Calu3 (cell line): ENCODE measurements around the gene TGFBRAP1. TPM values are rescaled to one million over a fixed set of nuclear protein-coding genes. Genes with fewer than 3 reads are reported as not detected.

ENCODE experiments used
- BruUV-seq: library from RNA; stranded (reverse); fragments of 400-500 nt; replicated peaks from 2 replicates; lab custom pipeline; 2021; lab: Mats Ljungman, UMichigan
- CTCF ChIA-PET: fragments of 300-600 bp; sonication (Branson Sonifier 250); formaldehyde crosslinking; loops from one replicate; lab custom pipeline; 2022; ENCODE audit warnings: antibody characterized with exemption; lab: Charles Lee
- DNase-seq: peaks from one replicate; pipeline ENCODE4 v3.0.0; 2022
- H3K27ac Mint-ChIP-seq: one replicate; pipeline ENCODE4 v1.8.0; 2022; ENCODE audit warnings: mixed read lengths; ENCODE audit not compliant: unreplicated experiment
- H3K27me3 Mint-ChIP-seq: one replicate; pipeline ENCODE4 v1.8.0; 2022; ENCODE audit warnings: mixed read lengths; ENCODE audit not compliant: unreplicated experiment
- H3K36me3 Mint-ChIP-seq: one replicate; pipeline ENCODE4 v1.8.0; 2022; ENCODE audit warnings: mild to moderate bottlenecking, moderate library complexity, mixed read lengths; ENCODE audit not compliant: insufficient read depth, unreplicated experiment
- H3K4me1 Mint-ChIP-seq: one replicate; pipeline ENCODE4 v1.8.0; 2022; ENCODE audit warnings: mild to moderate bottlenecking, low read depth, mixed read lengths; ENCODE audit not compliant: unreplicated experiment
- H3K4me3 Mint-ChIP-seq: one replicate; pipeline ENCODE4 v1.8.0; 2022; ENCODE audit warnings: mild to moderate bottlenecking, low read depth, moderate library complexity, mixed read lengths; ENCODE audit not compliant: unreplicated experiment
- H3K9me3 Mint-ChIP-seq: one replicate; pipeline ENCODE4 v1.8.0; 2022; ENCODE audit warnings: low read depth, mixed read lengths; ENCODE audit not compliant: unreplicated experiment
- intact Hi-C: fragments of 100-400 bp; cut with micrococcal nuclease; formaldehyde crosslinking; loops from one replicate; pipeline ENCODE4 v1.10.0; 2022; ENCODE audit not compliant: unreplicated experiment
- total RNA-seq: library from RNA; stranded (reverse); gene quantifications from 2 replicates; pipeline ENCODE4 v1.2.3, GENCODE V29; 2022
- TF ChIP-seq, protein P1 (sequence below): fragments of 200-600 bp; IDR thresholded peaks from one replicate; pipeline ENCODE4 v1.8.0; 2022; ENCODE audit warnings: antibody characterized with exemption; ENCODE audit not compliant: unreplicated experiment

TGFBRAP1 gene
- total RNA-seq, 1 experiment from 2014 or later: 24.3 TPM

DNA sequence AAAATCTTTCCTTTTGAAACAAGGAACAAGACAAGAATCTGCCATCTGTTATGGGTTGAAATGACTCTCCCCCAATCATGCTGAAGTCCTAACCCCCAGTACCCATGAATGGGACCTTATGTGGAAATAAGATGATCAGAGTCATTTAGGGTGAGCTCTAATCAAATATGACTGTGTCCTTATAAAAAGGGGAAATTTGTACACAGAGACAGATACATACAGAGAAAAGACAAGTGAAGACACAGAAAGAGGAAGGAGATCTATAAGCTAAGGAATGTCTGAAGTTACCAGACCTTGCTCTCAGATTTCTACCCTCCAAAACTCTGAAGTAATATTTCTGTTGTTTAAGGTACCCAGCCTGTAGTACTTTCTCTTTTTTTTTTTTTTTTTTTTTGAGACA lies 15.7 kb downstream of the TGFBRAP1 start:
- intact Hi-C loops: no loop called here
- Mint-ChIP-seq H3K27me3 (no peaks in the 10 kb centered on the region), H3K9me3 (no peaks in the 10 kb centered on the region), H3K4me3 (no peak overlapping the region), H3K36me3 (no peaks in the 10 kb centered on the region), H3K27ac (no peak overlapping the region), H3K4me1 (no peaks in the 10 kb centered on the region)
- no TSS peak for BruUV-seq
- CTCF ChIA-PET: interaction anchor here (0.6 to 0.7 kb wide), 2 partner anchors 335 to 401 kb away, joined by 3 to 5 read pairs; no protein-coding TSS in a partner anchor
- DNase-seq: no peak
- TF ChIP-seq, protein P1, sequence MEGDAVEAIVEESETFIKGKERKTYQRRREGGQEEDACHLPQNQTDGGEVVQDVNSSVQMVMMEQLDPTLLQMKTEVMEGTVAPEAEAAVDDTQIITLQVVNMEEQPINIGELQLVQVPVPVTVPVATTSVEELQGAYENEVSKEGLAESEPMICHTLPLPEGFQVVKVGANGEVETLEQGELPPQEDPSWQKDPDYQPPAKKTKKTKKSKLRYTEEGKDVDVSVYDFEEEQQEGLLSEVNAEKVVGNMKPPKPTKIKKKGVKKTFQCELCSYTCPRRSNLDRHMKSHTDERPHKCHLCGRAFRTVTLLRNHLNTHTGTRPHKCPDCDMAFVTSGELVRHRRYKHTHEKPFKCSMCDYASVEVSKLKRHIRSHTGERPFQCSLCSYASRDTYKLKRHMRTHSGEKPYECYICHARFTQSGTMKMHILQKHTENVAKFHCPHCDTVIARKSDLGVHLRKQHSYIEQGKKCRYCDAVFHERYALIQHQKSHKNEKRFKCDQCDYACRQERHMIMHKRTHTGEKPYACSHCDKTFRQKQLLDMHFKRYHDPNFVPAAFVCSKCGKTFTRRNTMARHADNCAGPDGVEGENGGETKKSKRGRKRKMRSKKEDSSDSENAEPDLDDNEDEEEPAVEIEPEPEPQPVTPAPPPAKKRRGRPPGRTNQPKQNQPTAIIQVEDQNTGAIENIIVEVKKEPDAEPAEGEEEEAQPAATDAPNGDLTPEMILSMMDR: no peak

DNA sequence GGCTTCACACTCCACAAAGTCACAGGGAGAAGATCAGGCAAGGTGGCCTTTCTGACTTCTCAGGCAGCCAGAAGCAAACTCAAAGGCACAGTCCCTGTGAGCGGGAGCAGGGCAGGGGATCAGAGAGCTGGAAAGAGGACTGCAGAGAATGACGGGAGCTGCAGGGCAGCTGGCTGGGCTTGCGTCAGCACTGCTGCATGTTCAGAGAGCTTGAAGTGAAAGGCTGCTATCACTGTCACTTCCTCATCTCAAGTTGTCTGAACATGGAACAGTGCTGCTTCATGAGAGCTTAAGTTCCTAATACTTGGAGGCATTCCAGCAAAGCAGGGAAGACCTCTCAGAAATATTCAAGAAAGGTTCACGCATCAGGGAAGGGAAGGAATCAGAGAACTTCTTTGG lies 20.4 kb downstream of the TGFBRAP1 start:
- no peak for DNase-seq
- intact Hi-C loops: no loop called here
- Mint-ChIP-seq H3K36me3 (peaks cover 6% of the 10 kb centered on the region), H3K4me3 (no peak overlapping the region), H3K27ac (no peak overlapping the region), H3K27me3 (no peaks in the 10 kb centered on the region), H3K9me3 (no peaks in the 10 kb centered on the region), H3K4me1 (no peaks in the 10 kb centered on the region)
- BruUV-seq: no TSS peak
- CTCF ChIA-PET: interaction anchor here (1.2 kb wide), 1 partner anchor 11 kb away, joined by 4 read pairs; no protein-coding TSS in a partner anchor
- TF ChIP-seq, protein P1: no peak

DNA sequence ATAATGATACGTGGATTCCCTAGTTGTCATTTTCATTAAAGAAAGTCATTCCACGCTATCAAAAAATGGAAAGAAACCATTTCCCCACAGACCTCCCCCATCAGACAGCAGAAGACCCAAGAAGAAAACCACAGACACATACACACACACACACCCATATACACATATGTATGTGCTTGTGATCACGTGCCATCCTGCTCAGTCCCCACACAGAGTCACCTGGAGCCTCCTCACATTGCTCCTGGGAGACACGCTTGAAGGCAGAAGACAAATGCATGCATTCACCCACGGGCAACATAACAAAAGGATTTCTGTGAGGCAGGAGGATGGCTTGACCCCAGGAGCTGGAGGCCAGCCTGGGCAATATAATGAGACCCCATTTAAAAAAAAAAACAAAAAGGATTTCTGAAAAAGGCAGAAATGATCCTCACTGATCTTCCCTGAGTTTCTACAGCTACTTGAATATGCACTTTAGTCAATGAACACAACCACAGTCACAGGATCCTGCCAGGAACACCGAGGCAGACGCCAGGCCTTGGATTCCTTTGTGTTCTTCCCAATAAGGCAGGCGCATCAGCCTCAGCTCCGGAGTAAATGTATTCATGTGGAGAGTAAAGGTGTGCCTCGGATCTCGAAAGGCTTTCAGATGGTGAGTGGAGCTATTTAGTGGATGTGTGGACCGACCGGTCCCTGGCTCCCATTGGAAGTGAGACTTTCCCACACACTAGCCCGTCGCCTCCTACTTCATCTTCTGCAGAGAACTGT lies 21.0 kb downstream of the TGFBRAP1 start:
- CTCF ChIA-PET: interaction anchor here (1.2 kb wide), 1 partner anchor 12 kb away, joined by 4 read pairs; no protein-coding TSS in a partner anchor
- Mint-ChIP-seq H3K36me3 (peaks cover 6% of the 10 kb centered on the region), H3K4me3 (no peak overlapping the region), H3K27me3 (no peaks in the 10 kb centered on the region), H3K4me1 (no peaks in the 10 kb centered on the region), H3K27ac (no peak overlapping the region), H3K9me3 (no peaks in the 10 kb centered on the region)
- DNase-seq: no peak
- BruUV-seq: no TSS peak
- TF ChIP-seq, protein P1: no peak
- intact Hi-C loops: no loop called here

DNA sequence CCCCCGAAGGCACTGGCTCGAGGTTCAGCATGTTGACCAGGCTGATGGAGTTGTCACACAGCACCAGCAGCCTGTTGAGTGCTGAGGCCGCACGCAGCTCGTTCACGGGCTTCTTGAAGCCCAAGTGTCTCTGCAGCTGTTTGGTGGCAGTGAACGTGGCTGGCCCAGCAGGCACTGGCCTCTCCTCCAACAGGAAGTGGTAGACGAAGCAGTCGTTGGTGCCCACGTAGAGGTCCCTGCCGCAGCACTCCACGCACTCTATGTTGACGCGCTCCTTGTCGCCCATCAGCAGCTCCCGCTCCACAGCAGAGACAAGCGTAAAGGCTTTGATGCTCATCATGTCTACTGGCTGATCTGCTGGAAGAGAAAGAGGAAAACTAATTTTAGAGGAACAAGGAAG lies 21.6 kb downstream of the TGFBRAP1 start:
- H3K27ac Mint-ChIP-seq: no peak overlapping the region
- H3K4me1 Mint-ChIP-seq: no peaks in the 10 kb centered on the region
- DNase-seq: no peak
- TF ChIP-seq, protein P1: no peak
- intact Hi-C loops: no loop called here
- no peak overlapping the region for H3K4me3 Mint-ChIP-seq
- BruUV-seq: no TSS peak
- H3K27me3 Mint-ChIP-seq: no peaks in the 10 kb centered on the region
- peaks cover 6% of the 10 kb centered on the region for H3K36me3 Mint-ChIP-seq
- CTCF ChIA-PET: no interaction called here
- no peaks in the 10 kb centered on the region for H3K9me3 Mint-ChIP-seq
